Transverse colon (tissue), 4 donors: ENCODE measurements around the gene PACS1. TPM values are rescaled to one million over a fixed set of nuclear protein-coding genes. Genes with fewer than 3 reads are reported as not detected.
A peak's percentile ranks its signal among the peaks of the same experiment; 100 is the strongest.
"Not testable (repeated sequence)": the region's sequence is repeated elsewhere in the genome, so short reads cannot be mapped to it uniquely, and the experiment has no call there.

Experiments used
- DNase-seq: peaks from one replicate; pipeline ENCODE4 v3.0.0-alpha.2; 2019
- H3K27ac ChIP-seq, 4 donors: fragments of 200-600 bp; sonication (generic); 2 replicates each; pipeline ENCODE4 v1.5.1; 2016 to 2018; ENCODE audit warnings: inconsistent platforms in 4 of 4
- H3K27me3 ChIP-seq: fragments of 200-600 bp; sonication (generic); 2 replicates; pipeline ENCODE4 v1.5.1; 2017; ENCODE audit warnings: inconsistent platforms
- H3K36me3 ChIP-seq, 4 donors: fragments of 200-600 bp; sonication (generic); 2 replicates each; pipeline ENCODE4 v1.5.1; 2017 to 2019; ENCODE audit warnings: inconsistent platforms in 4 of 4
- H3K4me1 ChIP-seq, 4 donors: fragments of 200-600 bp; sonication (generic); 2 replicates each; pipeline ENCODE4 v1.5.1; 2017 to 2020; ENCODE audit warnings: inconsistent platforms in 4 of 4
- H3K4me3 ChIP-seq, 4 donors: fragments of 200-600 bp; sonication (generic); 1 replicate in 1 of 4; 2 replicates in 3 of 4; pipeline versions ENCODE4 v1.5.1 to v1.6.1; 2017 to 2019; ENCODE audit warnings: inconsistent platforms in 4 of 4
- H3K9me3 ChIP-seq, 2 donors: fragments of 200-600 bp; sonication (generic); 2 replicates each; pipeline ENCODE4 v1.5.1; 2017 to 2019; ENCODE audit warnings: inconsistent platforms in 2 of 2
- EP300 ChIP-seq: sonication (generic); formaldehyde crosslinking; IDR thresholded peaks from one replicate; pipeline ENCODE4 v1.6.1; 2017; ENCODE audit warnings: antibody characterized with exemption, low read depth
- POLR2A ChIP-seq: fragments of 450-650 bp; IDR thresholded peaks from one replicate; pipeline ENCODE4 v1.6.1; 2016; ENCODE audit warnings: antibody characterized with exemption, mild to moderate bottlenecking, moderate library complexity
- POLR2AphosphoS5 ChIP-seq, 3 donors: sonication (generic); formaldehyde crosslinking; IDR thresholded peaks; one replicate each; pipeline ENCODE4 v1.6.1; 2016; ENCODE audit warnings: antibody characterized with exemption in 3 of 3
- WGBS, 2 donors: methylation state at CpG; one replicate each; pipeline ENCODE4 v1.1.5; 2018; ENCODE audit warnings: low coverage in 1 of 2; 5-methylcytosine and 5-hydroxymethylcytosine counted together
- in situ Hi-C, 4 donors: fragments of 200-750 bp; cut with MboI; loops; one replicate each; pipeline versions ENCODE4 v1.15.0 to v1.15.1; 2017; ENCODE audit warnings: low sequenced_read_pairs in 3 of 4, low pct_ligation_motif_present in 1 of 4, low pct_unique_long_range_greater_than_20kb in 1 of 4
- intact Hi-C: fragments of 100-400 bp; cut with DNase I; formaldehyde crosslinking; loops from one replicate; pipeline ENCODE4 v1.15.1; 2023; ENCODE audit warnings: low total_unique reads
- total RNA-seq, 4 donors: library from RNA; depleted of rRNA; stranded (reverse); fragments of >200 nt; gene quantifications; one replicate each; pipeline ENCODE4 v1.1.0, GENCODE V29; 2016
- TF ChIP-seq, protein P1 (sequence below), 5 experiments: fragments of 200-600 bp in 3 of 5; fragments of 450-650 bp in 2 of 5; sonication (generic) in 3 of 5; IDR thresholded peaks; 1 replicate in 2 of 5; 2 replicates in 3 of 5; pipeline ENCODE4 v1.5.1; 2016 to 2017; ENCODE audit warnings: antibody characterized with exemption in 5 of 5, inconsistent platforms in 3 of 5, mild to moderate bottlenecking in 2 of 5, moderate library complexity in 1 of 5

Gene PACS1
- total RNA-seq, 4 donors from 2014 or later: 9.8 to 52.0 (median 27.2) TPM

GRCh38 chr11:66248903-66249302 lies 178.8 kb downstream of the PACS1 start:
- Histone ChIP-seq H3K4me3 (no peak overlapping the region), H3K27ac (no peak overlapping the region), H3K4me1 (no peaks in the 10 kb centered on the region), H3K9me3 (no peaks in the 10 kb centered on the region), H3K36me3 (no peaks in the 10 kb centered on the region), H3K27me3 (no peaks in the 10 kb centered on the region)
- WGBS, 2 donors: 90% methylated on average over 6 of the region's 6 CpGs; no CpG with 5 or more reads in 1 of the 2 donors
- in situ Hi-C loops: no loop called here
- intact Hi-C loops: no loop called here
- DNase-seq: no peak
- TF ChIP-seq, protein P1, sequence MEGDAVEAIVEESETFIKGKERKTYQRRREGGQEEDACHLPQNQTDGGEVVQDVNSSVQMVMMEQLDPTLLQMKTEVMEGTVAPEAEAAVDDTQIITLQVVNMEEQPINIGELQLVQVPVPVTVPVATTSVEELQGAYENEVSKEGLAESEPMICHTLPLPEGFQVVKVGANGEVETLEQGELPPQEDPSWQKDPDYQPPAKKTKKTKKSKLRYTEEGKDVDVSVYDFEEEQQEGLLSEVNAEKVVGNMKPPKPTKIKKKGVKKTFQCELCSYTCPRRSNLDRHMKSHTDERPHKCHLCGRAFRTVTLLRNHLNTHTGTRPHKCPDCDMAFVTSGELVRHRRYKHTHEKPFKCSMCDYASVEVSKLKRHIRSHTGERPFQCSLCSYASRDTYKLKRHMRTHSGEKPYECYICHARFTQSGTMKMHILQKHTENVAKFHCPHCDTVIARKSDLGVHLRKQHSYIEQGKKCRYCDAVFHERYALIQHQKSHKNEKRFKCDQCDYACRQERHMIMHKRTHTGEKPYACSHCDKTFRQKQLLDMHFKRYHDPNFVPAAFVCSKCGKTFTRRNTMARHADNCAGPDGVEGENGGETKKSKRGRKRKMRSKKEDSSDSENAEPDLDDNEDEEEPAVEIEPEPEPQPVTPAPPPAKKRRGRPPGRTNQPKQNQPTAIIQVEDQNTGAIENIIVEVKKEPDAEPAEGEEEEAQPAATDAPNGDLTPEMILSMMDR (IDR thresholded peaks at IDR 0.05): no peak
- no peak for TF ChIP-seq POLR2AphosphoS5 (IDR thresholded peaks at IDR 0.05)
- no peak for TF ChIP-seq EP300
- TF ChIP-seq POLR2A: no peak

- peaks cover 0 to 5% (median 4%) of the 10 kb centered on the region in 4 donors for H3K4me1 ChIP-seq
Observed at GRCh38 chr11:66251809-66252208, 181.7 kb downstream of the PACS1 start.

DNA sequence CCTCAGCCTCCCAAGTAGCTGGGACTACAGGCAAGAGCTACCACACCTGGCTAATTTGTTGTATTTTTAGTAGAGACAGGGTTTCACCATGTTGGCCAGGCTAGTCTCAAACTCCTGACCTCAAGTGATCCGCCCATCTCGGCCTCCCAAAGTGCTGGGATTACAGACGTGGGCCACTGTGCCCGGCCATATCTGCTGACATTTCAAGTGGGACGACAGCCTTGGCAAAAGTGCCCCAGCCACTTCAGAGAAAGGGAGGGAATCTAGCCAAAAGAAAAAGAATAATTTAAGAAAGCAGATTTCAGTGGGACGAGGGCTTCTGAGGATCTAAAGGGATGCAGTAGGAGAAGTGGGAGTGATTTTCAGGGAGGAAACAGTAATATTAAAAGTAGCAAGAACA lies 183.0 kb downstream of the PACS1 start:
- intact Hi-C loops: not testable (repeated sequence)
- peaks cover 0 to 11% (median 9%) of the 10 kb centered on the region in 4 donors for H3K4me1 ChIP-seq

More at GRCh38 chr11:66251809-66252208, 181.7 kb downstream of the PACS1 start:
- Histone ChIP-seq H3K27ac (no peak overlapping the region), H3K9me3 (no peaks in the 10 kb centered on the region), H3K27me3 (peaks cover 6% of the 10 kb centered on the region), H3K4me3 (no peak overlapping the region), H3K36me3 (no peaks in the 10 kb centered on the region)
- intact Hi-C loops: no loop called here
- DNase-seq: no peak
- no peak for TF ChIP-seq EP300
- no peak for TF ChIP-seq POLR2AphosphoS5 (IDR thresholded peaks at IDR 0.05)
- whole genome bisulfite sequencing, 2 donors: 76 to 80% methylated on average over 7 of the region's 7 CpGs
- in situ Hi-C loops: no loop called here

GRCh38 chr11:66258473-66258893 lies 188.4 kb downstream of the PACS1 start:
- 6 to 37% methylated on average over 2 to 14 of the region's 28 CpGs for WGBS, 2 donors
- in situ Hi-C loops: no loop called here
- Histone ChIP-seq H3K4me3 (peak overlapping the region; percentile 67 to 89 (median 80)), H3K4me1 (peaks cover 0 to 20% (median 16%) of the 10 kb centered on the region in 4 donors), H3K9me3 (no peaks in the 10 kb centered on the region), H3K27ac (peak overlapping the region; percentile 77 to 92 (median 84)), H3K36me3 (no peaks in the 10 kb centered on the region), H3K27me3 (peaks cover 7% of the 10 kb centered on the region)
- no peak for TF ChIP-seq EP300
- TF ChIP-seq, protein P1 (IDR thresholded peaks at IDR 0.05): peak in 2 of 5 experiments; percentile 18 to 31
- no peak for DNase-seq
- intact Hi-C loops: loop anchor here (2.0 kb wide), 1 partner anchor 36 kb away; no protein-coding TSS in a partner anchor

More for the DNA sequence above, 183.0 kb downstream of the PACS1 start:
- H3K36me3 ChIP-seq, in situ Hi-C loops, H3K9me3 ChIP-seq, H3K27ac ChIP-seq, DNase-seq, H3K27me3 ChIP-seq, H3K4me3 ChIP-seq: not testable (repeated sequence)
- 80 to 84% methylated on average over 5 to 6 of the region's 6 CpGs for WGBS, 2 donors

GRCh38 chr11:66259225-66259624 lies 189.2 kb downstream of the PACS1 start:
- TF ChIP-seq POLR2A (no peak), EP300 (no peak), POLR2AphosphoS5 (IDR thresholded peaks at IDR 0.05) (no peak)
- TF ChIP-seq, protein P1 (IDR thresholded peaks at IDR 0.05): no peak
- peaks cover 0 to 20% (median 16%) of the 10 kb centered on the region in 4 donors for H3K4me1 ChIP-seq
- H3K27me3 ChIP-seq: peaks cover 7% of the 10 kb centered on the region
- H3K4me3 ChIP-seq: no peak overlapping the region
- intact Hi-C loops (loop anchor here (2.0 kb wide), 1 partner anchor 36 kb away; no protein-coding TSS in a partner anchor), in situ Hi-C loops (no loop called here)
- WGBS, 2 donors: 90 to 100% methylated on average over 2 of the region's 2 CpGs
- no peaks in the 10 kb centered on the region for H3K9me3 ChIP-seq
- no peak for DNase-seq
- H3K36me3 ChIP-seq: no peaks in the 10 kb centered on the region
- no peak overlapping the region for H3K27ac ChIP-seq
